ENCODE results near the gene PLXNA4.

- TF ChIP-seq CTCF (IDR thresholded peaks at IDR 0.05): no peak
- TF ChIP-seq POLR2AphosphoS5 (IDR thresholded peaks at IDR 0.05; ENCODE audit: low read depth, low read length): no peak
- no peak for TF ChIP-seq SIN3A (IDR thresholded peaks at IDR 0.05; ENCODE audit: borderline replicate concordance, insufficient read depth, low read depth, low read length)
- TF ChIP-seq, protein P1, sequence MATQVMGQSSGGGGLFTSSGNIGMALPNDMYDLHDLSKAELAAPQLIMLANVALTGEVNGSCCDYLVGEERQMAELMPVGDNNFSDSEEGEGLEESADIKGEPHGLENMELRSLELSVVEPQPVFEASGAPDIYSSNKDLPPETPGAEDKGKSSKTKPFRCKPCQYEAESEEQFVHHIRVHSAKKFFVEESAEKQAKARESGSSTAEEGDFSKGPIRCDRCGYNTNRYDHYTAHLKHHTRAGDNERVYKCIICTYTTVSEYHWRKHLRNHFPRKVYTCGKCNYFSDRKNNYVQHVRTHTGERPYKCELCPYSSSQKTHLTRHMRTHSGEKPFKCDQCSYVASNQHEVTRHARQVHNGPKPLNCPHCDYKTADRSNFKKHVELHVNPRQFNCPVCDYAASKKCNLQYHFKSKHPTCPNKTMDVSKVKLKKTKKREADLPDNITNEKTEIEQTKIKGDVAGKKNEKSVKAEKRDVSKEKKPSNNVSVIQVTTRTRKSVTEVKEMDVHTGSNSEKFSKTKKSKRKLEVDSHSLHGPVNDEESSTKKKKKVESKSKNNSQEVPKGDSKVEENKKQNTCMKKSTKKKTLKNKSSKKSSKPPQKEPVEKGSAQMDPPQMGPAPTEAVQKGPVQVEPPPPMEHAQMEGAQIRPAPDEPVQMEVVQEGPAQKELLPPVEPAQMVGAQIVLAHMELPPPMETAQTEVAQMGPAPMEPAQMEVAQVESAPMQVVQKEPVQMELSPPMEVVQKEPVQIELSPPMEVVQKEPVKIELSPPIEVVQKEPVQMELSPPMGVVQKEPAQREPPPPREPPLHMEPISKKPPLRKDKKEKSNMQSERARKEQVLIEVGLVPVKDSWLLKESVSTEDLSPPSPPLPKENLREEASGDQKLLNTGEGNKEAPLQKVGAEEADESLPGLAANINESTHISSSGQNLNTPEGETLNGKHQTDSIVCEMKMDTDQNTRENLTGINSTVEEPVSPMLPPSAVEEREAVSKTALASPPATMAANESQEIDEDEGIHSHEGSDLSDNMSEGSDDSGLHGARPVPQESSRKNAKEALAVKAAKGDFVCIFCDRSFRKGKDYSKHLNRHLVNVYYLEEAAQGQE (IDR thresholded peaks at IDR 0.05; ENCODE audit: insufficient read depth in 1 of 2, low read depth in 2 of 2, low read length in 1 of 2): no peak
- TF ChIP-seq TCF7L2 (IDR thresholded peaks at IDR 0.05; ENCODE audit: low read depth, low read length): no peak
Observed at GRCh38 chr7:132417103-132417906, 159.0 kb downstream of the PLXNA4 start.

Data from Panc1 (cell line).